CD14-positive monocyte (primary cell): ENCODE results near the gene SLC13A4. TPM values are rescaled to one million over a fixed set of nuclear protein-coding genes. Genes with fewer than 3 reads are reported as not detected.

Experiments used
- DNase-seq, 3 donors: peaks; one replicate each; pipeline ENCODE4 v3.0.0-alpha.2; 2011 to 2022
- H2AFZ ChIP-seq: 2 replicates; pipeline ENCODE4 v1.6.0; 2012; ENCODE audit warnings: mild to moderate bottlenecking, low read depth, low read length, inconsistent platforms; ENCODE audit not compliant: insufficient read depth, poor library complexity, severe bottlenecking
- H3K27ac ChIP-seq, 2 donors: 1 replicate in 1 of 2; 2 replicates in 1 of 2; pipeline ENCODE4 v1.5.1; 2012 to 2013; ENCODE audit warnings: low read length in 2 of 2, control low read depth in 1 of 2, inconsistent platforms in 1 of 2, low read depth in 1 of 2, mild to moderate bottlenecking in 1 of 2
- H3K27me3 ChIP-seq, 2 donors: one replicate each; pipeline versions ENCODE4 v1.6.0 to v1.6.1; 2011 to 2013; ENCODE audit warnings: low read length in 2 of 2; ENCODE audit not compliant: control insufficient read depth in 2 of 2, insufficient read depth in 2 of 2
- H3K36me3 ChIP-seq, 2 donors: replicated peaks in 1 of 2; 1 replicate in 1 of 2; 2 replicates in 1 of 2; pipeline versions ENCODE4 v1.5.1 to v1.6.1; 2012 to 2013; ENCODE audit warnings: low read length in 2 of 2, control low read depth in 1 of 2, inconsistent platforms in 1 of 2, mild to moderate bottlenecking in 1 of 2; ENCODE audit not compliant: insufficient read depth in 2 of 2, control insufficient read depth in 1 of 2
- H3K4me1 ChIP-seq, 2 donors: 1 replicate in 1 of 2; 2 replicates in 1 of 2; pipeline versions ENCODE4 v1.5.1 to v1.6.1; 2012 to 2013; ENCODE audit warnings: low read length in 2 of 2, control low read depth in 1 of 2, inconsistent platforms in 1 of 2, mild to moderate bottlenecking in 1 of 2, moderate library complexity in 1 of 2; ENCODE audit not compliant: insufficient read depth in 2 of 2, control insufficient read depth in 1 of 2
- H3K4me2 ChIP-seq: replicated peaks from 2 replicates; pipeline ENCODE3; 2012; ENCODE audit warnings: low read length, moderate library complexity, mild to moderate bottlenecking; ENCODE audit not compliant: poor library complexity, severe bottlenecking; ENCODE audit errors: extremely low read depth
- H3K4me3 ChIP-seq, 3 experiments: fragments of 200-600 bp in 1 of 3; sonication (generic) in 1 of 3; replicated peaks in 1 of 3; 1 replicate in 2 of 3; 2 replicates in 1 of 3; pipeline ENCODE4 v1.5.1; 2011 to 2013; ENCODE audit warnings: low read length in 3 of 3, mild to moderate bottlenecking in 3 of 3, control low read depth in 2 of 3, low read depth in 2 of 3, inconsistent platforms in 1 of 3, moderate library complexity in 1 of 3
- H3K79me2 ChIP-seq: 2 replicates; pipeline ENCODE4 v1.6.0; 2012; ENCODE audit warnings: mild to moderate bottlenecking, control low read depth, inconsistent platforms, low read length, moderate library complexity; ENCODE audit not compliant: insufficient read depth
- H3K9ac ChIP-seq: 2 replicates; pipeline ENCODE4 v1.6.0; 2017; ENCODE audit warnings: low read length, mild to moderate bottlenecking; ENCODE audit not compliant: insufficient read depth, poor library complexity, severe bottlenecking
- H3K9me3 ChIP-seq, 2 donors: replicated peaks in 1 of 2; 1 replicate in 1 of 2; 2 replicates in 1 of 2; pipeline versions ENCODE4 v1.5.1 to v1.6.1; 2012 to 2013; ENCODE audit warnings: low read length in 2 of 2, control low read depth in 1 of 2; ENCODE audit not compliant: control insufficient read depth in 1 of 2, insufficient read depth in 1 of 2
- H4K20me1 ChIP-seq: 2 replicates; pipeline ENCODE4 v1.6.0; 2012; ENCODE audit warnings: mild to moderate bottlenecking, low read length, control low read depth, moderate library complexity; ENCODE audit not compliant: insufficient read depth
- H3K27ac Mint-ChIP-seq, 7 donors: one replicate each; pipeline ENCODE4 v1.8.0; 2020; ENCODE audit warnings: mild to moderate bottlenecking in 7 of 7, mixed read lengths in 7 of 7, moderate library complexity in 6 of 7, inconsistent platforms in 2 of 7
- H3K27me3 Mint-ChIP-seq, 3 donors: one replicate each; pipeline ENCODE4 v1.8.0; 2021 to 2022; ENCODE audit warnings: low read depth in 3 of 3, mild to moderate bottlenecking in 3 of 3, mixed read lengths in 3 of 3, moderate library complexity in 3 of 3, inconsistent platforms in 1 of 3
- H3K36me3 Mint-ChIP-seq, 2 donors: one replicate each; pipeline ENCODE4 v1.8.0; 2020; ENCODE audit warnings: mixed read lengths in 2 of 2, inconsistent platforms in 1 of 2, mild to moderate bottlenecking in 1 of 2
- H3K4me1 Mint-ChIP-seq: one replicate; pipeline ENCODE4 v1.8.0; 2020; ENCODE audit warnings: mild to moderate bottlenecking, mixed read lengths
- H3K4me3 Mint-ChIP-seq, 2 donors: one replicate each; pipeline ENCODE4 v1.8.0; 2020; ENCODE audit warnings: mild to moderate bottlenecking in 2 of 2, mixed read lengths in 2 of 2, moderate library complexity in 1 of 2
- H3K9me3 Mint-ChIP-seq, 7 donors: one replicate each; pipeline ENCODE4 v1.8.0; 2020 to 2022; ENCODE audit warnings: mixed read lengths in 7 of 7, mild to moderate bottlenecking in 6 of 7, moderate library complexity in 6 of 7, inconsistent platforms in 2 of 7
- WGBS: methylation state at CpG from one replicate; pipeline ENCODE4 v1.1.5; 2013; ENCODE audit warnings: missing lambda C conversion rate; ENCODE audit not compliant: insufficient coverage; 5-methylcytosine and 5-hydroxymethylcytosine counted together
- intact Hi-C, 2 donors: fragments of 100-400 bp; cut with micrococcal nuclease; formaldehyde crosslinking; loops; one replicate each; pipeline versions ENCODE4 v1.15.0 to v1.15.1; 2023
- polyA plus RNA-seq, 3 donors: library from polyadenylated mRNA; depleted of rRNA in 1 of 3; unstranded in 2 of 3; stranded (reverse) in 1 of 3; fragments of 300-500 nt in 2 of 3; fragments of >200 nt in 1 of 3; fragmentation: Illumina TruSeq in 2 of 3; gene quantifications; 1 replicate in 2 of 3; 2 replicates in 1 of 3; pipeline ENCODE4 v1.2.3, GENCODE V29; 2012 to 2021
- TF ChIP-seq, protein P1 (sequence below): fragments of 200-600 bp; IDR thresholded peaks from one replicate; pipeline ENCODE4 v1.8.0; 2022; ENCODE audit warnings: antibody characterized with exemption, mild to moderate bottlenecking

The SLC13A4 gene
- polyA plus RNA-seq, 3 donors = not detected

GRCh38 chr7:135775230-135775629 lies 47.2 kb upstream of the SLC13A4 start:
- Histone ChIP-seq H4K20me1 (no peaks in the 10 kb centered on the region), H3K27me3 (no peaks in the 10 kb centered on the region), H3K79me2 (no peaks in the 10 kb centered on the region), H3K27ac (no peak overlapping the region), H2AFZ (no peak overlapping the region), H3K36me3 (no peaks in the 10 kb centered on the region), H3K4me2 (no peak overlapping the region), H3K4me3 (no peak overlapping the region), H3K9ac (no peak overlapping the region), H3K4me1 (no peaks in the 10 kb centered on the region), H3K9me3 (no peaks in the 10 kb centered on the region)
- peaks cover 0 to 2% (median 0%) of the 10 kb centered on the region in 3 donors for H3K27me3 Mint-ChIP-seq
- H3K36me3 Mint-ChIP-seq = no peaks in the 10 kb centered on the region
- H3K9me3 Mint-ChIP-seq = peaks cover 0 to 7% (median 3%) of the 10 kb centered on the region in 7 donors
- H3K27ac Mint-ChIP-seq = no peak overlapping the region
- TF ChIP-seq, protein P1, sequence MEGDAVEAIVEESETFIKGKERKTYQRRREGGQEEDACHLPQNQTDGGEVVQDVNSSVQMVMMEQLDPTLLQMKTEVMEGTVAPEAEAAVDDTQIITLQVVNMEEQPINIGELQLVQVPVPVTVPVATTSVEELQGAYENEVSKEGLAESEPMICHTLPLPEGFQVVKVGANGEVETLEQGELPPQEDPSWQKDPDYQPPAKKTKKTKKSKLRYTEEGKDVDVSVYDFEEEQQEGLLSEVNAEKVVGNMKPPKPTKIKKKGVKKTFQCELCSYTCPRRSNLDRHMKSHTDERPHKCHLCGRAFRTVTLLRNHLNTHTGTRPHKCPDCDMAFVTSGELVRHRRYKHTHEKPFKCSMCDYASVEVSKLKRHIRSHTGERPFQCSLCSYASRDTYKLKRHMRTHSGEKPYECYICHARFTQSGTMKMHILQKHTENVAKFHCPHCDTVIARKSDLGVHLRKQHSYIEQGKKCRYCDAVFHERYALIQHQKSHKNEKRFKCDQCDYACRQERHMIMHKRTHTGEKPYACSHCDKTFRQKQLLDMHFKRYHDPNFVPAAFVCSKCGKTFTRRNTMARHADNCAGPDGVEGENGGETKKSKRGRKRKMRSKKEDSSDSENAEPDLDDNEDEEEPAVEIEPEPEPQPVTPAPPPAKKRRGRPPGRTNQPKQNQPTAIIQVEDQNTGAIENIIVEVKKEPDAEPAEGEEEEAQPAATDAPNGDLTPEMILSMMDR = no peak
- intact Hi-C loops = no loop called here
- no peak overlapping the region for H3K4me3 Mint-ChIP-seq
- WGBS = 100% methylated on average over 2 of the region's 2 CpGs
- H3K4me1 Mint-ChIP-seq = no peaks in the 10 kb centered on the region
- DNase-seq = no peak

GRCh38 chr7:135774284-135774683 lies 46.3 kb upstream of the SLC13A4 start:
- intact Hi-C loops = no loop called here
- no peaks in the 10 kb centered on the region for H3K4me1 ChIP-seq

More at GRCh38 chr7:135774284-135774683, 46.3 kb upstream of the SLC13A4 start:
- Histone ChIP-seq H3K4me3 (no peak overlapping the region), H3K36me3 (no peaks in the 10 kb centered on the region), H3K27me3 (no peaks in the 10 kb centered on the region), H3K27ac (no peak overlapping the region), H2AFZ (no peak overlapping the region), H3K79me2 (no peaks in the 10 kb centered on the region), H3K4me2 (no peak overlapping the region), H3K9ac (no peak overlapping the region), H3K9me3 (no peaks in the 10 kb centered on the region), H4K20me1 (no peaks in the 10 kb centered on the region)
- no peak for DNase-seq
- WGBS = no CpG with 5 or more reads among the region's 4 CpGs
- TF ChIP-seq, protein P1 = no peak
- H3K27ac Mint-ChIP-seq = no peak overlapping the region
- peaks cover 0 to 5% (median 0%) of the 10 kb centered on the region in 3 donors for H3K27me3 Mint-ChIP-seq
- H3K36me3 Mint-ChIP-seq = no peaks in the 10 kb centered on the region
- no peak overlapping the region for H3K4me3 Mint-ChIP-seq
- no peaks in the 10 kb centered on the region for H3K4me1 Mint-ChIP-seq
- H3K9me3 Mint-ChIP-seq = peaks cover 0 to 7% (median 3%) of the 10 kb centered on the region in 7 donors
